Muscle of back (tissue), 11 donors: ENCODE data around the gene ELOA. TPM values are rescaled to one million over a fixed set of nuclear protein-coding genes. Genes with fewer than 3 reads are reported as not detected.
A peak's percentile ranks its signal among the peaks of the same experiment; 100 is the strongest.
"Not testable (repeated sequence)": the region's sequence is repeated elsewhere in the genome, so short reads cannot be mapped to it uniquely, and the experiment has no call there.

Source experiments
- DNase-seq, 3 donors: peaks; one replicate each; pipeline versions ENCODE4 v3.0.0 to v3.0.0-alpha.2; 2013
- polyA plus RNA-seq, 10 donors: library from polyadenylated mRNA; unstranded; fragments of 120-200 nt; gene quantifications; one replicate each; pipeline ENCODE4 v1.2.1, GENCODE V29; 2013; ENCODE audit not compliant: insufficient read length in 10 of 10

ELOA gene
- polyA plus RNA-seq, 10 donors: 24.3 to 34.9 (median 29.2) TPM

GRCh38 chr1:23777979-23778814 lies 34.9 kb downstream of the ELOA start, which contains the start of gene PITHD1:
Gene PITHD1 (plus strand): TSS chr1:23778418. CDS start chr1:23778516, 98 bp downstream.
- DNase-seq: peak; percentile 82 to 94 (median 91)

- no peak for DNase-seq
Measured at GRCh38 chr1:23779826-23780371, 36.6 kb downstream of the ELOA start.

- not testable (repeated sequence) for DNase-seq
Measured at GRCh38 chr1:23783141-23783540, 39.9 kb downstream of the ELOA start.

GRCh38 chr1:23784846-23785245 lies 41.6 kb downstream of the ELOA start:
- DNase-seq: no peak

GRCh38 chr1:23787701-23788100 lies 44.4 kb downstream of the ELOA start:
- no peak for DNase-seq

GRCh38 chr1:23788695-23789094 lies 45.4 kb downstream of the ELOA start:
- no peak for DNase-seq

- peak; percentile 92 to 97 (median 95) for DNase-seq
Measured at GRCh38 chr1:23790696-23791515, 47.6 kb downstream of the ELOA start, which contains the start of gene LYPLA2. Gene LYPLA2 (plus strand): TSS chr1:23791145. CDS start chr1:23792683, 1,538 bp downstream.

GRCh38 chr1:23791516-23792047 lies 48.3 kb downstream of the ELOA start:
- DNase-seq: peak in 1 of 3 donors; percentile 47

- no peak for DNase-seq
Measured at GRCh38 chr1:23792151-23792945, 49.1 kb downstream of the ELOA start.

- no peak for DNase-seq
Measured at GRCh38 chr1:23793018-23793781, 49.9 kb downstream of the ELOA start.

GRCh38 chr1:23793861-23794731 lies 50.8 kb downstream of the ELOA start:
- DNase-seq: no peak

- not testable (repeated sequence) for DNase-seq
Measured at GRCh38 chr1:23794732-23795182, 51.5 kb downstream of the ELOA start.

- DNase-seq: no peak
Measured at GRCh38 chr1:23795676-23796465, 52.6 kb downstream of the ELOA start.

GRCh38 chr1:23796466-23797271 lies 53.4 kb downstream of the ELOA start:
- no peak for DNase-seq

GRCh38 chr1:23797478-23798448 lies 54.5 kb downstream of the ELOA start:
- no peak for DNase-seq

- no peak for DNase-seq
Measured at GRCh38 chr1:23798662-23799142, 55.4 kb downstream of the ELOA start.
